ENCODE results near the gene COL15A1. TPM values are rescaled to one million over a fixed set of nuclear protein-coding genes. Genes with fewer than 3 reads are reported as not detected.

Gene COL15A1
- polyA plus RNA-seq, 3 donors: 7.5 to 61.5 (median 13.5) TPM

GRCh38 chr9:99037769-99038483 lies 94.2 kb downstream of the COL15A1 start:
- 79 to 80% (median 79%) methylated on average over 7 of the region's 7 CpGs for WGBS, 3 donors
- no peak overlapping the region for H3K27ac ChIP-seq (ENCODE audit: low read depth, low read length)

- no peak overlapping the region for H3K27ac ChIP-seq (ENCODE audit: low read depth, low read length)
- WGBS, 3 donors: 77 to 90% (median 87%) methylated on average over 7 of the region's 7 CpGs
Measured at GRCh38 chr9:99038484-99038820, 94.7 kb downstream of the COL15A1 start.

- WGBS, 3 donors: 50 to 86% (median 59%) methylated on average over 2 of the region's 2 CpGs
- no peak overlapping the region for H3K27ac ChIP-seq (ENCODE audit: low read depth, low read length)
Measured at GRCh38 chr9:99039505-99040182, 95.9 kb downstream of the COL15A1 start.

GRCh38 chr9:99040251-99040900 lies 96.7 kb downstream of the COL15A1 start:
- H3K27ac ChIP-seq (ENCODE audit: low read depth, low read length): no peak overlapping the region
- 83 to 88% (median 86%) methylated on average over 10 of the region's 10 CpGs for WGBS, 3 donors

GRCh38 chr9:99040911-99041582 lies 97.3 kb downstream of the COL15A1 start:
- WGBS, 3 donors: 76 to 91% (median 83%) methylated on average over 3 of the region's 3 CpGs
- no peak overlapping the region for H3K27ac ChIP-seq (ENCODE audit: low read depth, low read length)

- 90 to 92% (median 91%) methylated on average over 4 of the region's 4 CpGs for WGBS, 3 donors
Measured at GRCh38 chr9:99041618-99042017, 97.9 kb downstream of the COL15A1 start.

GRCh38 chr9:99042620-99043019 lies 98.9 kb downstream of the COL15A1 start:
- no peak overlapping the region for H3K27ac ChIP-seq (ENCODE audit: low read depth, low read length)
- 71 to 74% (median 73%) methylated on average over 6 of the region's 6 CpGs for WGBS, 3 donors

More at GRCh38 chr9:99041618-99042017, 97.9 kb downstream of the COL15A1 start:
- H3K27ac ChIP-seq (ENCODE audit: low read depth, low read length): no peak overlapping the region

GRCh38 chr9:99044827-99045226 lies 101.1 kb downstream of the COL15A1 start:
- 82 to 91% (median 84%) methylated on average over 4 of the region's 4 CpGs for WGBS, 3 donors
- H3K27ac ChIP-seq (ENCODE audit: low read depth, low read length): no peak overlapping the region

GRCh38 chr9:99046068-99046467 lies 102.4 kb downstream of the COL15A1 start:
- no peak overlapping the region for H3K27ac ChIP-seq (ENCODE audit: low read depth, low read length)
- 91 to 92% (median 92%) methylated on average over 3 of the region's 3 CpGs for WGBS, 3 donors

GRCh38 chr9:99046542-99047071 lies 102.9 kb downstream of the COL15A1 start:
- WGBS, 3 donors: 89 to 93% (median 91%) methylated on average over 5 of the region's 5 CpGs
- H3K27ac ChIP-seq (ENCODE audit: low read depth, low read length): no peak overlapping the region

GRCh38 chr9:99049228-99049627 lies 105.5 kb downstream of the COL15A1 start:
- H3K27ac ChIP-seq (ENCODE audit: low read depth, low read length): no peak overlapping the region
- 88 to 96% (median 92%) methylated on average over 1 of the region's 1 CpG for WGBS, 3 donors

GRCh38 chr9:99049641-99050040 lies 105.9 kb downstream of the COL15A1 start:
- WGBS, 3 donors: 74 to 90% (median 77%) methylated on average over 4 of the region's 4 CpGs
- no peak overlapping the region for H3K27ac ChIP-seq (ENCODE audit: low read depth, low read length)

GRCh38 chr9:99050292-99050911 lies 106.7 kb downstream of the COL15A1 start:
- WGBS, 3 donors: 77 to 89% (median 78%) methylated on average over 10 of the region's 10 CpGs
- no peak overlapping the region for H3K27ac ChIP-seq (ENCODE audit: low read depth, low read length)

- 73 to 81% (median 80%) methylated on average over 4 of the region's 4 CpGs for WGBS, 3 donors
- no peak overlapping the region for H3K27ac ChIP-seq (ENCODE audit: low read depth, low read length)
Measured at GRCh38 chr9:99050924-99051323, 107.2 kb downstream of the COL15A1 start.

GRCh38 chr9:99051406-99051805 lies 107.7 kb downstream of the COL15A1 start:
- no peak overlapping the region for H3K27ac ChIP-seq (ENCODE audit: low read depth, low read length)
- 48 to 65% (median 58%) methylated on average over 3 of the region's 3 CpGs for WGBS, 3 donors

GRCh38 chr9:99051851-99052250 lies 108.1 kb downstream of the COL15A1 start:
- WGBS, 3 donors: 55 to 80% (median 74%) methylated on average over 4 of the region's 4 CpGs
- no peak overlapping the region for H3K27ac ChIP-seq (ENCODE audit: low read depth, low read length)

- 76 to 91% (median 76%) methylated on average over 10 of the region's 10 CpGs for WGBS, 3 donors
- no peak overlapping the region for H3K27ac ChIP-seq (ENCODE audit: low read depth, low read length)
Measured at GRCh38 chr9:99052815-99053715, 109.4 kb downstream of the COL15A1 start.
